Measurements from ENCODE around the gene TOP3A. TPM values are rescaled to one million over a fixed set of nuclear protein-coding genes. Genes with fewer than 3 reads are reported as not detected.
"Not testable (repeated sequence)": the region's sequence is repeated elsewhere in the genome, so short reads cannot be mapped to it uniquely, and the experiment has no call there.

TOP3A gene
- total and polyA plus RNA-seq, 2 donors (not counting 1 experiment from before 2014, with no cell fraction given): 13.4 to 55.8 TPM

DNA sequence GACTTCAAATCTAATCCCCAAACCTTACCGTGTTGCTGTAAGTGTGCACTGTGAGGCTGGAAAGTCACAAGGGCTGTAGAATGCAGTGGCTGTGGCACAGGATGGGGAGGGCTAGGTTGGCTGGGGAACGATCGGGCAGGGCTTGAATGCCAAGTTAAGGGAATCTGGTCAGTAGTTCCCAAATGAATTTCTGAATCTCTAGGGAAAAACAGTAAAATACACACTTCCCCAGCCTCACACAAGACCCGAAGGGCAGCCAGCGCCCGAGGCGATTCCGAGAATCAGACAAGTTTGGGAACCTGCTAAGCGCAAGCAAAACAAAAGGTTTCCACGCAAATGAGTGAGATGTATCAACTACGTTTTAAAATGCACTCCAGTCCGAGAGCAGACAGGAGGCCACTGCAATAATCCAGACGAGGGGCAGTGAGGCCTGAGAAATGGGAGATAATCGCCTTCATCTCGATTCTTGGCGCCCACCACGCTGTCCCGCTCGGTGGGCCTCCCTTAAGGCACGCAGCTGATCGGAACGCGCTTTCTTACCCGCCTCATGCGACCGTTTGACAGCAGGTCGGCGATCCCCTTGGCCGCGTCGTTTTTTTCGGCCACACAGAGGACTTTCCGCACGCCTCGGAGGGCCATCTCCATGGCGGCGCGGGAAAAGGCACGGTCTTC, 599 bp downstream of the TOP3A start:
- Mint-ChIP-seq H3K4me3 (peak overlapping the region; percentile 96), H3K27me3 (no peaks in the 10 kb centered on the region), H3K4me1 (peaks cover 67% of the 10 kb centered on the region), H3K27ac (peak overlapping the region; percentile 98), H3K9me3 (ENCODE audit: insufficient read depth) (no peaks in the 10 kb centered on the region)
- under 1% methylated on average over 36 of the region's 39 CpGs for WGBS (ENCODE audit: insufficient coverage)
- Histone ChIP-seq H3K9ac (ENCODE audit: low read length) (peak overlapping the region; percentile 92), H3K9me3 (ENCODE audit: control extremely low read depth in 1 of 3, control insufficient read depth in 2 of 3, insufficient read depth in 1 of 3, low read length in 2 of 3) (peaks cover 0 to 14% (median 0%) of the 10 kb centered on the region in 3 donors), H3K27me3 (replicated peaks in 1 of 4; ENCODE audit: control extremely low read depth in 1 of 4, control insufficient read depth in 3 of 4, insufficient read depth in 4 of 4, low read length in 3 of 4) (no peaks in the 10 kb centered on the region), H3K27ac (ENCODE audit: low read length in 2 of 2) (peak overlapping the region; percentile 91 to 99), H3K36me3 (replicated peaks in 1 of 2; ENCODE audit: control extremely low read depth in 1 of 2, control insufficient read depth in 1 of 2, extremely low read depth in 1 of 2, insufficient read depth in 2 of 2, low read length in 1 of 2) (peaks cover 0 to 31% of the 10 kb centered on the region in 2 experiments), H3K4me1 (ENCODE audit: control insufficient read depth in 2 of 2, insufficient read depth in 2 of 2, low read length in 2 of 2) (peaks cover 43 to 52% of the 10 kb centered on the region in 2 donors), H3K4me2 (replicated peaks; ENCODE audit: low read depth, low read length, poor library complexity, severe bottlenecking) (peak overlapping the region; percentile 88), H3K4me3 (ENCODE audit: control extremely low read depth in 1 of 5, extremely low read depth in 1 of 5, insufficient read depth in 1 of 5, low read depth in 2 of 5, low read length in 4 of 5) (peak overlapping the region; percentile 74 to 98 (median 87)), H2AFZ (ENCODE audit: insufficient read depth, low read depth, low read length, poor library complexity, severe bottlenecking) (peak overlapping the region; percentile 91), H3K79me2 (ENCODE audit: control insufficient read depth, insufficient read depth, low read length) (peaks cover 80% of the 10 kb centered on the region), H4K20me1 (ENCODE audit: control insufficient read depth, insufficient read depth, low read length, poor library complexity, severe bottlenecking) (peaks cover 57% of the 10 kb centered on the region)
- ATAC-seq (ENCODE audit: low read depth) (peak; percentile 4), DNase-seq (no peak)
- ChIA-PET POLR2A (interaction anchor here (0.7 to 1.3 kb wide), 4 partner anchors 49 to 130 kb away, joined by 3 to 4 read pairs (median 3); partner anchors contain the start of genes MIEF2 and SHMT1), CTCF (interaction anchor here (0.5 to 0.7 kb wide), 2 partner anchors 28 to 48 kb away, joined by 3 to 4 read pairs; no protein-coding TSS in a partner anchor)
- TF ChIP-seq, protein P1, sequence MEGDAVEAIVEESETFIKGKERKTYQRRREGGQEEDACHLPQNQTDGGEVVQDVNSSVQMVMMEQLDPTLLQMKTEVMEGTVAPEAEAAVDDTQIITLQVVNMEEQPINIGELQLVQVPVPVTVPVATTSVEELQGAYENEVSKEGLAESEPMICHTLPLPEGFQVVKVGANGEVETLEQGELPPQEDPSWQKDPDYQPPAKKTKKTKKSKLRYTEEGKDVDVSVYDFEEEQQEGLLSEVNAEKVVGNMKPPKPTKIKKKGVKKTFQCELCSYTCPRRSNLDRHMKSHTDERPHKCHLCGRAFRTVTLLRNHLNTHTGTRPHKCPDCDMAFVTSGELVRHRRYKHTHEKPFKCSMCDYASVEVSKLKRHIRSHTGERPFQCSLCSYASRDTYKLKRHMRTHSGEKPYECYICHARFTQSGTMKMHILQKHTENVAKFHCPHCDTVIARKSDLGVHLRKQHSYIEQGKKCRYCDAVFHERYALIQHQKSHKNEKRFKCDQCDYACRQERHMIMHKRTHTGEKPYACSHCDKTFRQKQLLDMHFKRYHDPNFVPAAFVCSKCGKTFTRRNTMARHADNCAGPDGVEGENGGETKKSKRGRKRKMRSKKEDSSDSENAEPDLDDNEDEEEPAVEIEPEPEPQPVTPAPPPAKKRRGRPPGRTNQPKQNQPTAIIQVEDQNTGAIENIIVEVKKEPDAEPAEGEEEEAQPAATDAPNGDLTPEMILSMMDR (IDR thresholded peaks at IDR 0.05): no peak
- no peak for TF ChIP-seq EZH2 (IDR thresholded peaks at IDR 0.05; ENCODE audit: borderline replicate concordance, insufficient read depth, low read depth, low read length, poor library complexity, severe bottlenecking)
- intact Hi-C loops (cut with micrococcal nuclease): no loop called here

DNA sequence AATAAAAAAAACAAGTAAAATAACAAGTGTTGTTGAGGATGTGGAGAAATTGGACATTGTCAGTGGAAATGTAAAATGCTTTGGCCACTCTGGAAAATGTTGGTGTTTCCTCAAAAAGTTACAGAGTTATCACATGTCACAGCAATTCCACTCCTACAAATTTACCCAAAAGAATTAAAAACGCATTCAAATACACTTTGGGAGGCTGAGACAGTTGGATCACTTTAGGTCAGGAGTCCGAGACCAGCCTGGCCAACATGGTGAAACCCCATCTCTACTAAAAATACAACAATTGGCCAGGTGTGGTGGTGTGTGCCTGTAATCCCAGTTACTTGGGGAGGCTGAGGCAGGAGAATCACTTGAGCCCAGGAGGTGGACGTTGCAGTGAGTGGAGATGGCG, 5.6 kb downstream of the TOP3A start:
- Mint-ChIP-seq H3K4me1 (peaks cover 22% of the 10 kb centered on the region), H3K27me3 (no peaks in the 10 kb centered on the region), H3K9me3 (ENCODE audit: insufficient read depth) (no peaks in the 10 kb centered on the region), H3K4me3 (no peak overlapping the region), H3K27ac (no peak overlapping the region)
- intact Hi-C loops (cut with micrococcal nuclease): no loop called here
- no peaks in the 10 kb centered on the region for H3K9me3 ChIP-seq (ENCODE audit: control extremely low read depth in 1 of 3, control insufficient read depth in 2 of 3, insufficient read depth in 1 of 3, low read length in 2 of 3)
- WGBS (ENCODE audit: insufficient coverage): no CpG with 5 or more reads among the region's 4 CpGs
- no peak overlapping the region for H2AFZ ChIP-seq (ENCODE audit: insufficient read depth, low read depth, low read length, poor library complexity, severe bottlenecking)
- peaks cover 41% of the 10 kb centered on the region for H3K79me2 ChIP-seq (ENCODE audit: control insufficient read depth, insufficient read depth, low read length)
- H3K4me1 ChIP-seq (ENCODE audit: control insufficient read depth in 2 of 2, insufficient read depth in 2 of 2, low read length in 2 of 2): peaks cover 8 to 11% of the 10 kb centered on the region in 2 donors
- H4K20me1 ChIP-seq (ENCODE audit: control insufficient read depth, insufficient read depth, low read length, poor library complexity, severe bottlenecking): peaks cover 20% of the 10 kb centered on the region
- TF ChIP-seq EZH2 (IDR thresholded peaks at IDR 0.05; ENCODE audit: borderline replicate concordance, insufficient read depth, low read depth, low read length, poor library complexity, severe bottlenecking): no peak
- TF ChIP-seq, protein P1 (IDR thresholded peaks at IDR 0.05): no peak
- H3K27me3 ChIP-seq (replicated peaks in 1 of 4; ENCODE audit: control extremely low read depth in 1 of 4, control insufficient read depth in 3 of 4, insufficient read depth in 4 of 4, low read length in 3 of 4): no peaks in the 10 kb centered on the region
- H3K4me3 ChIP-seq (ENCODE audit: control extremely low read depth in 1 of 5, extremely low read depth in 1 of 5, insufficient read depth in 1 of 5, low read depth in 2 of 5, low read length in 4 of 5): no peak overlapping the region
- H3K36me3 ChIP-seq (replicated peaks in 1 of 2; ENCODE audit: control extremely low read depth in 1 of 2, control insufficient read depth in 1 of 2, extremely low read depth in 1 of 2, insufficient read depth in 2 of 2, low read length in 1 of 2): peaks cover 6 to 31% of the 10 kb centered on the region in 2 experiments
- no peak for ATAC-seq (ENCODE audit: low read depth)
- POLR2A ChIA-PET: no interaction called here
- no peak overlapping the region for H3K4me2 ChIP-seq (replicated peaks; ENCODE audit: low read depth, low read length, poor library complexity, severe bottlenecking)
- H3K9ac ChIP-seq (ENCODE audit: low read length): no peak overlapping the region
- CTCF ChIA-PET: no interaction called here
- DNase-seq: no peak
- no peak overlapping the region for H3K27ac ChIP-seq (ENCODE audit: low read length in 2 of 2)

DNA sequence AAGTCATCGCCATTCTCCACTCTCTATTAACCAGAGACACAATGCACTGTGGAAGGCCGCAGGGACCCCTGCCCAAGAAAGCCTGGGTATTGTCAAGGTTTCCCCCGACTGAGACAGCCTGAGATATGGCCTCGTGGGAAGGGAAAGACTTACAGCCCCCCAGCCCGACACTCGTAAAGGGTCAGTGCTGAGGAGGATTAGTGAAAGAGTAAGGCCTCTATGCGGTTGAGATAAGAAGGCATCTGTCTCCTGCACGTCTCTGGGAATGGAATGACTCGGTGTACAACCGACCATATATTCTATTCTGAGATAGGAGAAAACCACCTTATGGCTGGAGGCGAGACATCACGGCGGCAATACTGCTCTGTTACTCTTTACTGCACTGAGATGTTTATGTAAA, 11.6 kb downstream of the TOP3A start:
- H3K27ac Mint-ChIP-seq; intact Hi-C loops (cut with micrococcal nuclease); H3K4me3 ChIP-seq (ENCODE audit: control extremely low read depth in 1 of 5, extremely low read depth in 1 of 5, insufficient read depth in 1 of 5, low read depth in 2 of 5, low read length in 4 of 5); H4K20me1 ChIP-seq (ENCODE audit: control insufficient read depth, insufficient read depth, low read length, poor library complexity, severe bottlenecking); POLR2A ChIA-PET; H3K9me3 ChIP-seq (ENCODE audit: control extremely low read depth in 1 of 3, control insufficient read depth in 2 of 3, insufficient read depth in 1 of 3, low read length in 2 of 3); H3K27me3 Mint-ChIP-seq; H3K9me3 Mint-ChIP-seq (ENCODE audit: insufficient read depth); DNase-seq; H2AFZ ChIP-seq (ENCODE audit: insufficient read depth, low read depth, low read length, poor library complexity, severe bottlenecking); H3K4me2 ChIP-seq (replicated peaks; ENCODE audit: low read depth, low read length, poor library complexity, severe bottlenecking); H3K27ac ChIP-seq (ENCODE audit: low read length in 2 of 2); H3K4me3 Mint-ChIP-seq; H3K27me3 ChIP-seq (replicated peaks in 1 of 4; ENCODE audit: control extremely low read depth in 1 of 4, control insufficient read depth in 3 of 4, insufficient read depth in 4 of 4, low read length in 3 of 4); H3K4me1 ChIP-seq (ENCODE audit: control insufficient read depth in 2 of 2, insufficient read depth in 2 of 2, low read length in 2 of 2); CTCF ChIA-PET; H3K79me2 ChIP-seq (ENCODE audit: control insufficient read depth, insufficient read depth, low read length); ATAC-seq (ENCODE audit: low read depth); H3K4me1 Mint-ChIP-seq; H3K9ac ChIP-seq (ENCODE audit: low read length): not testable (repeated sequence)
- 97% methylated on average over 6 of the region's 13 CpGs for WGBS (ENCODE audit: insufficient coverage)
- peaks cover 18 to 65% of the 10 kb centered on the region in 2 experiments for H3K36me3 ChIP-seq (replicated peaks in 1 of 2; ENCODE audit: control extremely low read depth in 1 of 2, control insufficient read depth in 1 of 2, extremely low read depth in 1 of 2, insufficient read depth in 2 of 2, low read length in 1 of 2)
